HG03460 (cell line): ENCODE data around the gene MTUS2.
A peak's percentile ranks its signal among the peaks of the same experiment; 100 is the strongest.

Experiments
- ATAC-seq: cut with Tn5 transposase; IDR thresholded peaks from one replicate; pipeline ENCODE4 v1.9.1; 2021; ENCODE audit not compliant: unreplicated experiment

The MTUS2 gene

GRCh38 chr13:29499506-29500165 is 679.5 kb downstream of the MTUS2 start:
- ATAC-seq: no peak

- ATAC-seq: no peak
Measured at GRCh38 chr13:29500386-29500785, 680.2 kb downstream of the MTUS2 start.

DNA sequence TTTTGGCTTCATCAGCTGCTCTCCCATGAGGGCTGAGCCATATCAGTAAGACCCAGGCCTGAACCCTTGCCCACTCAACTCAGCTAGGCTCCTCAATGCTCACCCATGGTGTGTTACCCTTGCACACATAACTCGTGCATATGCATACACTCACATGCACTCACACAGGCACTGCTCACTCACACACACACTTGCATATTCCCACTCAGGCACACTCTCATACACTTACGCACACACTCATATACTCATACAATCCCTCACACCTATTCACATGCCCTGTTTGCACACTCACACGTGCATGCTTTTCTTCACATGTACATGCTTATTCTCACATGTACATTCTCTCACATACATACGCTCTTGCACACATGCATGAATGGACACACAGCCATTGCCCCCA is 681.5 kb downstream of the MTUS2 start:
- no peak for ATAC-seq

GRCh38 chr13:29502391-29503008 is 682.4 kb downstream of the MTUS2 start:
- ATAC-seq: no peak

- ATAC-seq: no peak
Measured at GRCh38 chr13:29503041-29503837, 683.1 kb downstream of the MTUS2 start.

GRCh38 chr13:29504691-29505090 is 684.6 kb downstream of the MTUS2 start:
- no peak for ATAC-seq

DNA sequence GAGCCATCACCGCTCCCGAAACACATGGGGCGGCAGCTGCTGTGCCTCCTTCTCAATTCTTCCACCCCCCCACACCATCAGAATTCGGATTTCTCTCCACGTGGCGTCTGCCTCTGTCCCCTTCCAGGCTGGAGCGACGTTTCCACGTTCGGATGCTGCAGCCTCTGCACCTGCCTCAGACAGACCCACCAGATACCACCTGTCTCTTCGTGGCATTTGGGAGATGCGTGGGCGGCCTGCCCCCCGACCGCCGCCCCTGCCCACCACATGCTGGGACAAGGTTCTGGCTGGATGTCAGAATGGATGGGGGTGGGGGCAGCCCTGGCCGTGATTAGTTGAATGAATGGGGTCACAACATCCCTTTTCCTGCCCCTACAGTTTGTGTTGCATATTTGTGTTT is 685.4 kb downstream of the MTUS2 start:
- no peak for ATAC-seq

DNA sequence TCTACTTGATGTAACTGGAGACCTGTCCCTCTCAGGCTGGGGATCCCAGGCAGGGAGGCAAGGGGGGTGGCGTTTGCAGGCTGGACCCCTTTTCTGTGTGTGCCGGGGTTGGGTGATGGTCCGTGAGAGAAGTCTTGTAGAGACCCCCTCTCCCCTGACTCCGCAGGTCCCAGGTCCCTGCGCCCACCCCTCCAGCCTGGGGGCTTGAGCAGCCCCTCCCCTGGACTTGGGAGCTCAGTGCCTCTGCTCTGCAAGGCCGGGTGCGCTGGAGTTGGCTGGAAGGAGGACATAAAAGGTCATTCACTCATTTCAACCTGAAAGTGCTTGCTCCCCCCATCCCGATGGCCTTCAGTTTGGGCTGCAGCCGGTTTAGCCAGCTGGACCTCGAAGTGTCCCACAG is 685.8 kb downstream of the MTUS2 start:
- ATAC-seq: no peak

- no peak for ATAC-seq
Measured at GRCh38 chr13:29507356-29507755, 687.2 kb downstream of the MTUS2 start.

GRCh38 chr13:29508130-29508875 is 688.2 kb downstream of the MTUS2 start:
- peak; percentile 71 for ATAC-seq

- ATAC-seq: no peak
Measured at GRCh38 chr13:29508876-29509252, 688.7 kb downstream of the MTUS2 start.

DNA sequence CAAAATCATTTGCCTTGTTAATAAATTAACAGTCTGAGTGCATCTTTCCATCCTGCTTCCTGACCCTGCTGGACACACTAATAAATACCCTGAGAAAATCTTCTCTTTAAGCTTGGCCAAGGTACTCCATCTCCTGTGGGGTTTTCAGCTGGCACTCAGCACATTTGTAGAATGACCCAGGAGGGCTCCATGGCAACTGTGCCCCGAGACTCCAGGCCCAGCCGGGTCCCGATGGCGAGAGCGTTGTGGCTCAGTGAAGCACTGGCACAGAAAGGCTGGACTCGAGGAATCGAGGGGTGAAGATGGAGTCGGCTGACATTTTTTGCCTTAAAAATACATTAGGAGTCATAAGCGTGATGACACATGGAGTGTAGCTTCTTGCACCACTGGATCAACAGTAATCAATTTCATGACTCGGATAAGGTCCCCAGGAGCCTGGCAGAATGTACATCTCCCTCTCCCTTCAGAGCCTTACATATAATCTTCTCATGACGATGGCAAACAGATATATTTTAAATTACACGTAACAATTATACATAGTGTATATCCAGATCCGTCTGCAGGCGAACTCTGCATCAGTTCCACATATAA is 690.0 kb downstream of the MTUS2 start:
- ATAC-seq: no peak

DNA sequence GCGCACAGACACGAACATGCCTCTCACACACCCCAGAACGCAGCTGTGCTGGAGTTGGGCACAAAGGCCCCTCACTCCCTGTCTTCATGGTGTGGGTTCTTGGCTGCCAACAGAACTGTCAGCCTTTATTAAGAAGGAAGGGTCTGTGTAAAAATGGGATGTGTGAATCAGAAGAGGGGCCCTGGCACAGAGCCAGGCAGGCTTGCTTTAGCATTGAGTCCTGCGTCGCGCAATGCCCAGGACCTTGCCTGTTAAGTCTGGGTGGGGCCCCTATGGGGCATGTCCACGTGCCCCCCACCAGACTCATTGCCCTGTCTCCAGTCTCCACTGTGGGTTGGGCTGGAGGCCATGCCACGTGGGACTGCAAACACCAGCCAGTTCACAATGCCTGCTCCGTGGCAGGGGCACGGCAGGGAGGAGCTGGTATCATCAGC is 690.5 kb downstream of the MTUS2 start:
- no peak for ATAC-seq

- no peak for ATAC-seq
Measured at GRCh38 chr13:29511106-29511796, 691.1 kb downstream of the MTUS2 start.

- ATAC-seq: no peak
Measured at GRCh38 chr13:29511980-29512379, 691.8 kb downstream of the MTUS2 start.

DNA sequence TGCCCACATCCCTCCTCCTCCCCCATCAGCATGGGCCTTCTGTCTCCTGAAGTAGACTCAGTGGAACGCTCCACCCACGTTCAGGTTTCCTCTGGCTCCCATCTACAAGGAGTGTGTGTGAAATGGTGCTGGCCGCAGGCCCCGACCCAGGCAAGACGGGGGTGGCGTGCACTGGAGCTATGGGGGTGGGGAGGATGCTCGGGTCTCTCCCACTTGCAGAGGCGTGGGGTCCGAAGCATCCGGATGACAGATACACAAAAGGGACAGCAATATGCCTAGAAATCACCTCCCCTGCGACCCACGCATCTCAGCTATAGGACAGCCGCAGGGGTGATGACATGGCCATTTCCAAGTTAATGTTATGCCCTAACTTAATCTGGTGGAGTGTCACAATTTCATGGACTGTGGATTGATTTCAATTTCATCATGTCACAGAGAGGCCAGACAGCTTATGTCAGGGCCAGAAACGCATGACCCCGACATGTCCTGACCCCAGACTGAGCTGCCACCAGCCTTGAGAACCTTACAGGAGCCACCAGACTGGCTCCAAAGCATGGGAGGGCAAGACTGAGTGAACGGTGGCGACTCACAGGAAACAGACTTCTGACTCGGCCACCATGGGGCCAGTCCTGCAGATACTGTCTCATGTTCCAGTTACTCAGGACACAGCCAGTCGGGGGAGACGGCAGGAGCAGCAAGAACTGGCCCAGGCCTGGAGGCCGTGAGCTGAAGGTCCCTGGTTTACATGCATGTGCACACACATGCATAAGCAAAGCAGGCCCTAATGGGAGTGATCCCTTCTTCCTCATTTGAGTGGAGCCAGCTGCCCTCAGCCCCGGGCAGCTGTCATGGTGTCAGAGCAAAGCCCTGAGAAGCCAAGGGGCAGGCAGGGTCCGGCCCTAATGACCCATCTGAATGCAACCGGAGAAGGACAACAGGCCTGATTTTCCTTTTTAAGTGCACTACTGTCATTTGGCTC is 693.2 kb downstream of the MTUS2 start:
- no peak for ATAC-seq

DNA sequence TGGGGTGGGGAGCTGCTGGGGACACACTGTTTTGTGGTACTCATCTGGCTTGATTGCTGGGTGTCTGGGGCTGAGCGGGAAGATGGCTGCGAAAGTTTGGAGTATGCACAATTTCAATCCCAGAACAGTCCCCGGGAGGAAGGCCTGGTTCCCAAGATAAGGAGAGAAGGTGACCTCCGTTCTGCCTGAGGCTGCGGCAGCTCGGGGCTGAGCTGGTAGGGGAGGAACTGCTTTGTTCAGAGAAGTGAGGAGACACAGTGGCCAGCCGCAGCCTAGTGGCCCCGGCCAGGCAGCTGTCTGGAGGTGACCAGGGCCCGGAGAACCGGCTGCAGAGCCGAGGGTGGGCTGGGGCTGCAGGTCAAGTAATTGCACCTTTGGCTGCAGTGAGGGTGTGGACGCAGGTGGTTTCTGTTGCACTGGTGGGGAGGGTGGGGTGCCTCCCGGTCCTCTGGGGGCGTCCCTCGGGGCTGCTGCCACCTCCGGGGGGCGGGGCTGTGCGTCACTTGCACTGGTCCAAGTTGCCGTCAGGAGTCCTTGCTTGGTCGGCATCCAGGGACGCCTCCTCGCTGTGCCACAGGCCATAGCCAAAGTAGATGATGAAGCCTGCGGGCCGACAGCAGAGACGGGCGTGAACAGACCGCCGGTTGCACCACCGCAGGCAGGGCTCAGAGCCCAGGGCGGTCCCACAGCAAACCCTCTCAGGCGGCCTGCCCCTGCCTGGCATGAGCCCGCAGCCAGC is 694.0 kb downstream of the MTUS2 start:
- ATAC-seq: no peak

GRCh38 chr13:29514720-29515310 is 694.7 kb downstream of the MTUS2 start:
- no peak for ATAC-seq
